OCI-LY1 (cell line): ENCODE results near the gene RGS14.

Experiments used
- CTCF ChIP-seq: fragments of 200-600 bp; sonication (generic), shearing (Covaris generic); IDR thresholded peaks from 2 replicates; pipeline ENCODE4 v1.5.1; 2017; ENCODE audit warnings: mild to moderate bottlenecking, antibody characterized with exemption, low read length, moderate library complexity, mixed read lengths
- EZH2 ChIP-seq: fragments of 200-600 bp; sonication (generic), shearing (Covaris generic); IDR thresholded peaks from 2 replicates; pipeline ENCODE4 v1.8.0; 2017; ENCODE audit warnings: borderline replicate concordance, mixed run types, mild to moderate bottlenecking, antibody characterized with exemption, low read length, moderate library complexity, mixed read lengths

- TF ChIP-seq CTCF (no peak), EZH2 (no peak)
Measured at GRCh38 chr5:177378884-177379883, 21.5 kb downstream of the RGS14 start.
